ENCODE measurements around the gene SLC1A3. TPM values are rescaled to one million over a fixed set of nuclear protein-coding genes. Genes with fewer than 3 reads are reported as not detected.

Gene SLC1A3
- total and polyA plus RNA-seq, 2 of the 4 experiments (the other 2 are of a cell fraction): 0.27 to 1.3 TPM

DNA sequence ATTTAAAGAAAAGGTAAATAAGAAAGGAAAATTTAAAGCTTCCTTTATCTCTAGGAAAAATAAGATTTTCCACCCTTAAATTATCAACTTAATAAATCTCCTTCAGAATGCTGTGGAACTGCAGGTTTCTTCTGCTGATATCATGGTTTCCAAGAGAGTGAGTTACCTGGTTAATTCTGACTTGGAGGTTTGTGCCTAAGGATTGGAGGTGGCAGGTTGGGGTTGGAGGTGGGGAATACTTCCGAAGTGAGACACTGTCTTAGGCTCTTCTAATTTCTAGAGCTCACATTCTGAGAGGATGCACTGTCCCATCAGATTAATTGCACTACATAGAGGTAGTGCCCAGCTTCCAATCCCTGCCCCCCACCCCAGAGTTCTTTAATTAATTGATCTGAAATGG is 31.1 kb downstream of the SLC1A3 start:
- in situ Hi-C loops (cut with MboI; ENCODE audit: low sequenced_read_pairs): no loop called here
- POLR2A ChIA-PET (ENCODE audit: unreplicated experiment): no interaction called here
- no peak overlapping the region for H4K5ac ChIP-seq (ENCODE audit: low read depth, low read length)
- no peak for ATAC-seq (ENCODE audit: low read depth)
- H3K4me2 ChIP-seq (ENCODE audit: low read depth, low read length): no peak overlapping the region
- dilution Hi-C loops (cut with HindIII; ENCODE audit: low sequenced_read_pairs, unreplicated experiment): no loop called here
- H3K4me3 ChIP-seq (ENCODE audit: insufficient read depth, low read depth, low read length): no peak overlapping the region
- no peak overlapping the region for H3K23ac ChIP-seq (ENCODE audit: low read depth, low read length)
- H3K4me1 ChIP-seq (ENCODE audit: control insufficient read depth, insufficient read depth, low read length): no peaks in the 10 kb centered on the region
- no peak overlapping the region for H4K8ac ChIP-seq (ENCODE audit: low read depth in 2 of 2, low read length in 2 of 2)
- no peak for TF ChIP-seq CTCF (conservative IDR thresholded peaks at IDR 0.05; ENCODE audit: low read depth, low read length)
- no peak for TF ChIP-seq RFX5 (IDR thresholded peaks at IDR 0.05; ENCODE audit: low read depth, low read length)
- no peak for TF ChIP-seq CHD1 (IDR thresholded peaks at IDR 0.05; ENCODE audit: low read depth, low read length)
- TF ChIP-seq, protein P1, sequence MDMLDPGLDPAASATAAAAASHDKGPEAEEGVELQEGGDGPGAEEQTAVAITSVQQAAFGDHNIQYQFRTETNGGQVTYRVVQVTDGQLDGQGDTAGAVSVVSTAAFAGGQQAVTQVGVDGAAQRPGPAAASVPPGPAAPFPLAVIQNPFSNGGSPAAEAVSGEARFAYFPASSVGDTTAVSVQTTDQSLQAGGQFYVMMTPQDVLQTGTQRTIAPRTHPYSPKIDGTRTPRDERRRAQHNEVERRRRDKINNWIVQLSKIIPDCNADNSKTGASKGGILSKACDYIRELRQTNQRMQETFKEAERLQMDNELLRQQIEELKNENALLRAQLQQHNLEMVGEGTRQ (IDR thresholded peaks at IDR 0.05; ENCODE audit: low read depth, low read length): no peak
- no peak overlapping the region for H3K56ac ChIP-seq (ENCODE audit: extremely low read depth, insufficient read depth, low read length)
- no peak overlapping the region for H2AK5ac ChIP-seq (ENCODE audit: low read depth, low read length)
- intact Hi-C loops (cut with micrococcal nuclease): no loop called here
- H3K27ac ChIP-seq (ENCODE audit: insufficient read depth, low read length): no peak overlapping the region
- no peaks in the 10 kb centered on the region for H3K9me1 ChIP-seq (ENCODE audit: insufficient read depth, low read length)
- BruUV-seq (replicated peaks): no TSS peak
- no peak overlapping the region for H2AFZ ChIP-seq (replicated peaks; ENCODE audit: low read length, poor library complexity)
- no peaks in the 10 kb centered on the region for H3K79me1 ChIP-seq (ENCODE audit: low read depth in 1 of 2, low read length in 2 of 2)
- H3K27me3 ChIP-seq (ENCODE audit: control insufficient read depth, insufficient read depth, low read length): peaks cover 6% of the 10 kb centered on the region
- no peak overlapping the region for H3K18ac ChIP-seq (ENCODE audit: low read depth, low read length)
- H3K36me3 ChIP-seq (ENCODE audit: control insufficient read depth, insufficient read depth, low read length): no peaks in the 10 kb centered on the region
- H3K14ac ChIP-seq (replicated peaks; ENCODE audit: low read depth, low read length): no peak overlapping the region
- H2BK5ac ChIP-seq (ENCODE audit: low read depth, low read length, poor library complexity, severe bottlenecking): no peak overlapping the region
- no peak overlapping the region for H2BK120ac ChIP-seq (ENCODE audit: low read depth, low read length)
- no CpG with 5 or more reads among the region's 1 CpG for WGBS, 2 experiments (ENCODE audit: extremely low coverage in 2 of 2, insufficient read length in 1 of 2)
- no peak overlapping the region for H2BK15ac ChIP-seq (ENCODE audit: low read depth, low read length)
- H4K91ac ChIP-seq (ENCODE audit: insufficient read depth, low read depth, low read length): no peak overlapping the region
- H3K9ac ChIP-seq (ENCODE audit: low read depth, low read length): no peak overlapping the region
- CTCF ChIA-PET: no interaction called here
- H2BK20ac ChIP-seq (ENCODE audit: low read depth, low read length): no peak overlapping the region
- DNase-seq: no peak
- no peaks in the 10 kb centered on the region for H4K20me1 ChIP-seq (ENCODE audit: insufficient read depth, low read length)
- no peak overlapping the region for H2AK9ac ChIP-seq (replicated peaks; ENCODE audit: low read depth, low read length, poor library complexity)
- H3K9me3 ChIP-seq (ENCODE audit: control insufficient read depth, insufficient read depth, low read length): no peaks in the 10 kb centered on the region
- no peak overlapping the region for H3K4ac ChIP-seq (ENCODE audit: low read depth, low read length)
